ENCODE data around the gene ATXN7L3B.

ATXN7L3B gene

DNA sequence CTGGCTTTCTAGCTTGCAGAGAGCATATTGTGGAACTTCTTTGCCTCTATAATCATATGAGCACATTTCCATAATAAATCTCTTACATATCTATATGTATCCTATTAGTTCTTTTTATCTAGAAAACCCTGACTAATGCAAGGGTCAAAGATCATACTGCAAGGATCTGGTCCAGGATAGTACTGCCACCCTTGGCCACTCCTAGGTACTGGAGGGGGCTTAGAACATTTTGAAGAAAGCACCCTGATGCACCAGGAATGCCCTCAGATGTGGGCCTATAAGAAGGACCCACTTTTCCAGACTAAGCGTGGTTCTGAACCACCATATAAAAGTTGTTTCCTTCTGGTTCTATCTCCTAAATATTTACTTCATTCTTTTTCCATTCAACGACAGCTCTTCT is 14.6 kb downstream of the ATXN7L3B start:
- no peak for DNase-seq

DNA sequence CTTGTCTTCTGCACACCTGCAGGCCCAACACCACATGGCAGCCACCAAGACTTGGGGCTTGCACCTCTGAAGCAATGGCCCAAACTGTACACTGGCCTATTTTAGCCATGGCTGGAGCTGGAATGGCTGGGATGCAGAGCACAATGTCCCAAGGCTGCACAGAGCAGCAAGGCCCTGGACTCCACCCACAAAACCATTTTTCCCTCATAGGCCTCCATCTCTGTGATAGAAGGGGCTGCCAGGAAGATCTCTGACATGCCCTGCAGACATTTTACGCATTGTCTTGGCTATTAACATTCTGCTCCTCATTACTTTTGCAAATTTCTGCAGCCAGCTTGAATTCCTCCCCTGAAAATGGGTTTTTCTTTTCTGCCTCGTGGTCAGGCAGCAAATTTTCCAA is 22.1 kb downstream of the ATXN7L3B start:
- no peak for DNase-seq

DNA sequence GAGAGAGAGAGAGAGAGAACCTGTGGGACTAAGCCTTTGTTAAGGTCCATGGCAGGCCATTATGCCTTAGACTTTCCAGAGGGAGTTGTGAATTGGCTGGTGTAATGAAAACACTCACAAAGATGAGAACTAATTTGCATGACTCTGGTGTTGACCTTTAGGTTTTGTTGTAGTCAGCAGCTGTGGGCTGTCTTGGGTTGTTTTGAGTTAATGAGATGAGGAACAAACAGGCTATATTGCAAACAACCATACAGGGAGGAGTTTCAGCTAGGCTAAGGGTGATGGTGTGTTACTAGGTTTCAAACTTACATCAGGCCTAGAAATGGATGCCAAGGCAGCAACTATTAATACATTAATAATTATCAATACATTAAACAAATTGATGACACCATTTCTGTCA is 26.3 kb downstream of the ATXN7L3B start:
- DNase-seq: no peak

DNA sequence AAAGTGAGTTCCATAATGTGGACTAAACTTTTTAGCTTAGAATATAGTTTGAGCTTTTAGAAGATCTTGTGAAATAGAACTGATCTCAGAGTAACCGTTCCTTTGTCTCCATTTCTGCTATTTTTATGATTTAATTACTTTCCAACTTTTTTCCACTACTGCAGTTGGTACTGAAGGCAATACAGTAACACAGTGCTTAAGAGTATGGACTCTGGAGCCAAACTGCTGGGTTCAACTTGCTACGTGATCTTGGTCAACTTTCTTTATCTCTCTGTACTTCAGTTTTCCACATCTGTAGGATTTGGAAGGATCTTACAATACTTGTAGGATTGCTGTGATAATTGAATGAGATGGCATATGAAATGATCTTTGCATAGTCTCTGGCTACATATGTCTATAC is 40.9 kb downstream of the ATXN7L3B start:
- DNase-seq: no peak

DNA sequence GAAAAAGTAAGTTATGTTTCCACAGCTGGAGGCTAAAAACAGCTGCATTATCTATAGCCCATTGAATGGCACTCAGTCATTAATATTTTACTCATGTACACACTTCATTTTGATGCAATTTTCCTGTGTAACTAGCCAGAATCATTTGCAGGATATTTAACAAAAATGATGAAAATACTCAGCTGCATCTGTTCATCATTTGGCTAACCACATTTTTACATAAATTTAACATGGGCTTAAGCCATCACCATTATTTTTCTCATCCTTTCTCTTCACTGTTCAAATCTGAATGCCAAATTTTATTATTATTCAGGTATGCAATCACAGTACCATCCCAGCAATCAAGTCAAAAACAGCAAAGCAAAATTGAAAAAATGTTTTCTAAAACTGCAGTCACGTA is 41.8 kb downstream of the ATXN7L3B start:
- no peak for DNase-seq

- DNase-seq: no peak
Observed at GRCh38 chr12:74579981-74580380, 42.3 kb downstream of the ATXN7L3B start.

DNA sequence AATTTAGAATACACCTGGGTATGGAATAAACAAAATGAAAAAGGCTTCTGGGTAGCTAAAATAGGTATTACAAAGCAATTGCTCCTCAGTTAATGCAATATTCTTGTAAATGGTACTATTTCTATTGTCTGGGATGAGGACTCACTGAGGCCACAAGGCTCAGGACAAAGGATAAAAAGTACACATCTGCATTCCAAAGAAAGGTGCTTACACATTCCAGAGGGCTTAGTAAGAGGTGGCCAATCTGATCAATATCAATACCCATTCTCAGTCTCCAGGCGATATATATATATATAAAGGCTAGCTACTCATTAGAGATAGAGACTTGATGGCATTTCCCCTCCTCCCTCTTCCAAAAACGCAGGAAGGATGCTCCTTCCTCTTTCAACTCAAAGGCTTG is 43.8 kb downstream of the ATXN7L3B start:
- DNase-seq: no peak

- DNase-seq: no peak
Observed at GRCh38 chr12:74584483-74585062, 46.9 kb downstream of the ATXN7L3B start.

GRCh38 chr12:74586251-74586650 is 48.6 kb downstream of the ATXN7L3B start:
- no peak for DNase-seq
